Middle frontal gyrus (tissue), 1 donor: ENCODE data around the gene SMARCA4.

ENCODE experiments used
- DNase-seq: peaks from one replicate; pipeline ENCODE4 v3.0.0-alpha.2; 2015; ENCODE audit warnings: low spot score; ENCODE audit errors: extremely low spot score

SMARCA4 gene

DNA sequence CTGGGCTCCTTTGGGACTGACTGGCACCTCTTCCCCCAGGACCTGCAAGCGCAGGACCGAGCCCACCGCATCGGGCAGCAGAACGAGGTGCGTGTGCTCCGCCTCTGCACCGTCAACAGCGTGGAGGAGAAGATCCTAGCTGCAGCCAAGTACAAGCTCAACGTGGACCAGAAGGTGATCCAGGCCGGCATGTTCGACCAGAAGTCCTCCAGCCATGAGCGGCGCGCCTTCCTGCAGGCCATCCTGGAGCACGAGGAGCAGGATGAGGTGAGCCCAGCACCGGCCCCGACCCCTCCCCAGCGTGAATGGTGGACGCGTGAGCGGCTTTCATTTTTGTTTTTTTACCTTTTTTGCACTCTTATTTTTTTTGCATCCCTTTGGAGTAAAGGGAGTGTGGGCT is 72.4 kb downstream of the SMARCA4 start:
- DNase-seq: no peak

- DNase-seq: no peak
Observed at GRCh38 chr19:11033763-11034162, 72.9 kb downstream of the SMARCA4 start.

GRCh38 chr19:11034449-11035213 is 73.8 kb downstream of the SMARCA4 start:
- DNase-seq: no peak

- peak; percentile 31 for DNase-seq
Observed at GRCh38 chr19:11035441-11036377, 74.9 kb downstream of the SMARCA4 start.

DNA sequence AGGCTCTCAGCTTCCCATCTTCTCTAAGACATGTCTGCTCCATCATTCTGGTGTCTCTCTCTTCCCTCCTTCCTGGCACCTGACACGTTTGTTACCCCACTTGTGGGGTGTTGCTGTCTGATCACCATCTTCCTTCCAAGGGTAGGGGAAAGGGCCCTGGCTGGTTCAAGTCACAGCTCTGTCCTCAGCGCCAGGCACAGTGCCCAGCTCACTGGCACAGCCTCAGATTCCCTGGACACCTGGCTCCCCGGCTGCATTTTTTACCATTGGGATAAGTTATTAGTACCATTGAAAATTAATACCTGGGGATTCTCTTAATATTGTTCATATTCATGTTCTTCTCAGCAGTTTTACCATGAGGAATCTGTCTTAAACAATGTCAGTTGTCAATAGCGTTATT is 77.7 kb downstream of the SMARCA4 start:
- no peak for DNase-seq

GRCh38 chr19:11041194-11041593 is 80.4 kb downstream of the SMARCA4 start:
- no peak for DNase-seq

- DNase-seq: no peak
Observed at GRCh38 chr19:11041966-11042627, 81.3 kb downstream of the SMARCA4 start.

DNA sequence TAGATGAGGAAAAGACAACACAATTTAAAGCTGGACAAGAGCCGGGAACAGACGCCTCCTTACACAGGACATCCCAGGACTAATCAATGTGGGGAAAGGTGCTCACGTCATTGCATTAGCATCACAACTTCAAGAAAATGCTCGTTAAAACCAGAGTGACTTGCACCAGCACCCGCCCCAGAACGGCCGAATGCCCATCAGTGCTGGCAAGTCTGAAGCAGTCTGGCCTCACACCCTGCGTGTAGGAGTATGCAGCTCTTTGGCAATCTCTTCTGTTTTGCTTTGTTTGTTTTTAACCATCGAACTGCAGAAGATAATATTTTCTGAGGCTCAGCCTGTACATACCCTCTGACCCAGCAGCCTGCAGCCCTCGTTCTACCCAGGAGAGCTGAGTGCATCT is 83.6 kb downstream of the SMARCA4 start:
- DNase-seq: no peak

DNA sequence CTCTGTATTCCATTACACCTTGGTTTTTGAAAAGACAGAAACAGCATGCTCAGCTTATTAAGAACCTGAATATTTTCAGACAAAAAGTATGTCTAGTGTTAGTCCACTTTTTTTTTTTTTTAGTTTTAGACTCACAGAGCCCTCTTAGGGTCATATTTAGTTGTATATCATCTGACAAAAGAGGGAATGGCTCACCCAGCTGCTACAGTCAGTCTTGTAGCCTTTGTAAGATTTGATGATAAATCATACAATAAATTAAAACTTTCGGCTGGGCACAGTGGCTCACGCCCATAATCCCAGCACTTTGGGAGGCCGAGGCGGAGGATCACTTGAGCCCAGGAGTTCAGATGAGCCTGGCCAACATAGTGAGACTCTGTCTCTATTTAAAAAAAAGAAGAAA is 84.7 kb downstream of the SMARCA4 start:
- DNase-seq: no peak

- DNase-seq: no peak
Observed at GRCh38 chr19:11046605-11047354, 86.0 kb downstream of the SMARCA4 start.

DNA sequence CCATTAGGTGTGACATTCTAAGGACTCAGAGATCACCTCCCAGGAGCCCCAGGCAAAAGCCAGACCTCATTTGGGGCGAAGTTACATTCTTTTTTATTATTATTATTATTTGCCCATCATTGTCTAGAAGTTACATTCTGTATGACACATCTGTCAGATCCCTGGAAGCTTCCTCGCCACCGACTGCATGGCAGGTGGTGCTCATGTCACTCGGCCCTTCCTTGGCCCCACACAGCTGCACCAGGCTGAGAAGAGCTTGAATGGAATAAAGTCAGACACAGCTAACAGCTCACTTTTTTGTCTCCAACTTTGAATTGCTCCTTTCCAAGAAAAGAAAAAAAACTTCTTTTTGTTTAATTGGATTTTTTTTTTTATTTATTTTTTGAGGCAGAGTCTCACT is 87.0 kb downstream of the SMARCA4 start:
- no peak for DNase-seq

DNA sequence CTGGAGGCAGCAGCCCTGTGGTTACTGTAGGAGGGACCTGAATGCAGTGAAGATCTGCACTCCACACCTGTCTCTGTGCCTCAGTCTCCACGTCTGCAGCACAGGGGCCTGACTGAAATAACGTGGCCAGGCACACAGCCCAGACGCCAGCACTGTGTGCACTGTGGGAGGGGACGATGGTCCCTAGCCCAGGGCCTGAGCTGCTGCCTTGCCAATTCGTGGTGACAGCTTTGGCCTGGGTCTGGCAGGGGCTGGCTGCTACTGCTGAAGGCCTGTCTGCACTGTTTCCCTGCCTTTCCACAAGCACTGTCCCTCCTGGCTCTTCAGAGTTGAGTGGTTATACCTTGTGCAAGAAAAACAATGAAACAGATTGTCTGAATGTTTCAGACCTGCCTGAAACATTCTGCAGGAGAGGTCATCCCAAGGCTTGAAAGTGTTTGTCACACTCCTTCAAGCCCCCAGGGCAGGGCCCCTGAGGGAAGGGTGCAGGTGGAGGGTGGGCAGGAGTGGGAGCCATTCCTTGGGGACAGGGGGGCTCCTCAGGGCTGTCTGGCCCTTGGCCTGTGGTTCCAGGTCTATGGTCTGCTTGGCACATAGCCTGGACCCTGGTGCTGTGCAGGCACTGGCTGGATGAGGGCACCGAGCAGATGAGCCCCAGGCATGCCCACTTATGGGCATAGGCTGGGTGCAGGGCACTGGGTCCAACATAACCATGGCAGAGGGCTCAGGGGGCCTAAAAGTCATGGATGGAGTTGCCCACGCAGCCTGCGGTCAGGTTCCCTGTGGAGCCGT is 89.7 kb downstream of the SMARCA4 start:
- DNase-seq: no peak

GRCh38 chr19:11053817-11054195 is 93.0 kb downstream of the SMARCA4 start:
- no peak for DNase-seq

DNA sequence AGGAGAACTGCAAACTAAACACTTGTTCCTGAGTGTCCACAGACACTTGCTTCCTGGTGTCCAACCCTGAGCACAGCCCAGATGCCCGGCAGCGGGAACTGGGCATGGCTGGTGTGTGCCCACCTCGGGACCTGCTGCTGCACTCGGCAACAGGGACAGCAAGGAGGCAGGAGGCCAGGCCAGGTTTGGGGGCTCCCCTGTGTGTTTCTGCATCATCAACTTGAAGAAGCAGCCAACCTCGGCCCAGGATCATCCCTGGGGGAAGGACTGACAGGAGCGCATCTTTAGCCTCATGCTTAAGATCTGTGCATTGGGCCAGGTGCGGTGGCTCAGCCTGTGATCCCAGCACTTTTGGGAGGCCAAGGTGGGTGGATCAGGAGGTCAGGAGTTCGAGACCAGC is 93.4 kb downstream of the SMARCA4 start:
- DNase-seq: no peak

DNA sequence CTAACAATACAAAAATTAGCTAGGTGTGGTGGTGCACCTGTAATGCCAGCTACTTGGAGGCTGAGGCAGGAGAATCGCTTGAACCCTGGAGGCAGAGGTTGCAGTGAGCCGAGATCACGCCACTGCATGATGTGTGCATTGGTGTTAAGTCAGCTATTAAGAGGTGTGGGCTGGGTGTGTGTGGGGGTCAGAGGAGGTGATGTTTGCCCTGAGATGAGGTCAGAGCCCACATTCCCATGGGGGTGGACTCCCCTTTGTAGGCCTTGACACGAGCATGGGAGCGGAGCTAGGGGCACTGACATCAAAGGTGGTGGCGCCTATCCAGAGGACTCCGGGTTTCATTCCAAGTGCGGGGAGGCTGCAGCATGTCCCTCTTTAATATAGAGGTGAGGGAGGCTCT is 93.8 kb downstream of the SMARCA4 start:
- no peak for DNase-seq

DNA sequence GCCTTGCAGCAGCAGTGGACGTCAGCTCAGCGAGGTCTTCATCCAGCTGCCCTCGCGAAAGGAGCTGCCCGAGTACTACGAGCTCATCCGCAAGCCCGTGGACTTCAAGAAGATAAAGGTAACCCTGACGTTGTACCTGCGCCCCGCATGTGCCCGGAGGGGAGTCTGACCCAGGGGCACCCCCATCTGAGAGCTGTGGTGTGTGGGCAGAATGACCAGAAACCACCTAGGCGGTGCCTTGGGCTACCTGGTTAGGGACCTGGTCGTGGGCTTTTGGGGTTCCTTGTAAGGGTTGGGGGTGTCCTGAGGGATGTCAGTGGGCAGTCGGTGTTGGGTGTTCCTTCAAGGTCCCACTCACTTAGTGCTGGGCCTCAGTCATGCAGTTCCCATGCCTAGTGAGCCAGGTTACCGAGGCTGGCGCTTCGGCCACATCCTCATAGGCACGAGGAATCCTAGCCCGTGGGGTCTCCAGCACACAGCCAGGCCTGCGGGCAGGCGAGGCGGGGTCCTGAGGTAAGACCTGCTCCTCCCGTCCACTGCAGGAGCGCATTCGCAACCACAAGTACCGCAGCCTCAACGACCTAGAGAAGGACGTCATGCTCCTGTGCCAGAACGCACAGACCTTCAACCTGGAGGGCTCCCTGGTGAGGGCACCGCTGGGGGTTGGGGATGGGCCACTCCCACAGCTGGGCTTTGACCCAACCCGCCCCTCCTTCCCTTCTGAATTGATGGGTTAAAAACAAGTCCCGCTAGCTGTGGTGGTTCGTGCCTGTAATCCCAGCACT is 97.6 kb downstream of the SMARCA4 start:
- no peak for DNase-seq

- no peak for DNase-seq
Observed at GRCh38 chr19:11059511-11060358, 98.9 kb downstream of the SMARCA4 start.

GRCh38 chr19:11061952-11062351 is 101.1 kb downstream of the SMARCA4 start:
- DNase-seq: no peak

DNA sequence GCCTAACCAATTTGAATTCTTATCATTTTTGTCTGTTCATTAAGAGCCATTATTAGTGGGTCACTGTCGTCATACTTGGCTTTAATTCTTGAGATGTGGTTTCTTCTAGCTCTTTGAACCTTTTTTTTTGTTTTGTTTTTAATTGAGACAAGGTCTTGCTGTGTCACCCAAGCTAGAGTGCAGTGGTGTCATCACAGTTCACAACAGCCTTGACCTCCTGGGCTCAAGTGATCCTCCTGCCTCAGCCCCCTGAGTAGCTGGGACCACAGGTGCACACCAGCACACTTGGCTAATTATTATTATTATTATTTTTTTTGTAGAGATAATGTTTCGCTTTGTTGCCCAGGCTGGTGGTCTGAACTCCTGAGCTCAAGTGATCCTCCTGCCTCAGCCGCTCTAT is 102.6 kb downstream of the SMARCA4 start:
- no peak for DNase-seq
